GM12875 (cell line): Measurements from ENCODE around the gene SEMA4D.

Experiments used
- H3K4me3 ChIP-seq: one replicate; pipeline ENCODE4 v1.5.1; 2011; ENCODE audit warnings: low read depth, low read length, control low read depth
- CTCF ChIP-seq: IDR thresholded peaks from 2 replicates; pipeline ENCODE4 v1.5.1; 2011; ENCODE audit warnings: low read depth, mild to moderate bottlenecking, control low read depth, inconsistent platforms, low read length, moderate library complexity, borderline replicate concordance; ENCODE audit not compliant: insufficient read depth

The SEMA4D gene

GRCh38 chr9:89534515-89535287 is 36.8 kb upstream of the SEMA4D start:
- no peak overlapping the region for H3K4me3 ChIP-seq
- no peak for TF ChIP-seq CTCF

- H3K4me3 ChIP-seq, result no peak overlapping the region
- TF ChIP-seq CTCF, result no peak
Observed at GRCh38 chr9:89533411-89534095, 35.6 kb upstream of the SEMA4D start.

GRCh38 chr9:89532944-89533343 is 35.0 kb upstream of the SEMA4D start:
- no peak for TF ChIP-seq CTCF
- H3K4me3 ChIP-seq, result no peak overlapping the region

- no peak for TF ChIP-seq CTCF
- no peak overlapping the region for H3K4me3 ChIP-seq
Observed at GRCh38 chr9:89532478-89532877, 34.6 kb upstream of the SEMA4D start.

GRCh38 chr9:89531766-89532165 is 33.9 kb upstream of the SEMA4D start:
- no peak overlapping the region for H3K4me3 ChIP-seq
- TF ChIP-seq CTCF, result no peak

GRCh38 chr9:89530726-89531125 is 32.8 kb upstream of the SEMA4D start:
- TF ChIP-seq CTCF, result no peak
- H3K4me3 ChIP-seq, result no peak overlapping the region
